H1 (cell line): ENCODE results near the gene PPRC1. TPM values are rescaled to one million over a fixed set of nuclear protein-coding genes. Genes with fewer than 3 reads are reported as not detected.
A peak's percentile ranks its signal among the peaks of the same experiment; 100 is the strongest.

Experiments
- CEBPB ChIP-seq: IDR thresholded peaks from 2 replicates; pipeline ENCODE4 v1.6.1; 2012; ENCODE audit warnings: low read depth, low read length
- E2F6 ChIP-seq: IDR thresholded peaks from 2 replicates; pipeline ENCODE4 v1.6.1; 2012; ENCODE audit warnings: inconsistent platforms
- EGR1 ChIP-seq: IDR thresholded peaks from 2 replicates; pipeline ENCODE4 v1.6.1; 2011; ENCODE audit warnings: low read depth, low read length, borderline replicate concordance
- RAD21 ChIP-seq, 2 experiments: IDR thresholded peaks in 1 of 2; conservative IDR thresholded peaks in 1 of 2; 2 replicates each; pipeline ENCODE4 v1.6.1; 2011; ENCODE audit warnings: low read depth in 2 of 2, low read length in 2 of 2, improper control_type of control experiment in 1 of 2, inconsistent platforms in 1 of 2, mild to moderate bottlenecking in 1 of 2, moderate library complexity in 1 of 2
- RNF2 ChIP-seq: fragments of 200-900, 300-1000 bp; sonication (generic); IDR thresholded peaks from 2 replicates; pipeline ENCODE4 v1.7.1; 2016; ENCODE audit warnings: borderline replicate concordance, low read depth, mild to moderate bottlenecking, antibody characterized with exemption, low read length; ENCODE audit not compliant: poor library complexity, severe bottlenecking; ENCODE audit errors: missing control alignments
- polyA plus RNA-seq, 7 experiments: library from polyadenylated mRNA; depleted of rRNA in 3 of 7; stranded (reverse) in 5 of 7; unstranded in 2 of 7; fragments of >200 nt in 5 of 7; fragments of 200-250 nt in 2 of 7; gene quantifications; 1 replicate in 5 of 7; 2 replicates in 1 of 7; 4 replicates in 1 of 7; pipeline versions ENCODE4 v1.2.1 to v1.2.3, GENCODE V29; 2011 to 2013; ENCODE audit warnings: missing spikeins in 2 of 7, mixed read lengths in 2 of 7
- total RNA-seq: library from RNA; stranded (reverse); fragmentation: NEBNext Ultra II Directional; extraction: Animal tissue kit (Norgen Biotek cat#: 25700); gene quantifications from 2 replicates; pipeline ENCODE4 v1.2.1, GENCODE V29; 2021

Gene PPRC1
- total and polyA plus RNA-seq, 2 of the 8 experiments (the other 6 are each of a cell fraction or from before 2014, with no cell fraction given): 46.5 to 88.4 TPM

GRCh38 chr10:102117391-102118159 is 15.3 kb upstream of the PPRC1 start (continued):
- TF ChIP-seq CEBPB: no peak
- TF ChIP-seq RNF2: no peak
- 0 out of 4 replicates have a peak, but pooled peaks of 1 of the 2 experiments have one; percentile 4 for TF ChIP-seq RAD21 (IDR thresholded peaks at IDR 0.05 in 1 of 2, conservative IDR thresholded peaks at IDR 0.05 in 1 of 2; ENCODE audit: low read depth in 2 of 2, low read length in 2 of 2)
- no peak for TF ChIP-seq EGR1
- TF ChIP-seq E2F6: no peak
